Ectodermal cell (in vitro differentiated cells): Measurements from ENCODE around the gene MASP1.
"Not testable (repeated sequence)": the region's sequence is repeated elsewhere in the genome, so short reads cannot be mapped to it uniquely, and the experiment has no call there.

ENCODE experiments used
- H3K27ac ChIP-seq: 2 replicates; pipeline ENCODE4 v1.7.0; 2013; ENCODE audit warnings: mild to moderate bottlenecking, low read depth, low read length; ENCODE audit not compliant: insufficient read depth, poor library complexity, severe bottlenecking
- H3K27me3 ChIP-seq: 2 replicates; pipeline ENCODE4 v1.7.0; 2013; ENCODE audit warnings: mild to moderate bottlenecking, low read length; ENCODE audit not compliant: insufficient read depth, control insufficient read depth, poor library complexity, severe bottlenecking
- H3K36me3 ChIP-seq: one replicate; pipeline ENCODE4 v1.7.0; 2013; ENCODE audit warnings: low read length; ENCODE audit not compliant: control insufficient read depth, insufficient read depth
- H3K4me1 ChIP-seq: one replicate; pipeline ENCODE4 v1.7.0; 2013; ENCODE audit warnings: low read length; ENCODE audit not compliant: control insufficient read depth, insufficient read depth
- H3K4me3 ChIP-seq: 2 replicates; pipeline ENCODE4 v1.7.0; 2013; ENCODE audit warnings: low read depth, low read length, control low read depth; ENCODE audit not compliant: insufficient read depth
- H3K9me3 ChIP-seq: 2 replicates; pipeline ENCODE4 v1.7.0; 2013; ENCODE audit warnings: mild to moderate bottlenecking, low read length, moderate library complexity; ENCODE audit not compliant: control insufficient read depth
- WGBS, 2 experiments: methylation state at CpG; one replicate each; pipeline ENCODE4 v1.1.7; 2013; ENCODE audit warnings: missing lambda C conversion rate in 2 of 2; 5-methylcytosine and 5-hydroxymethylcytosine counted together

Gene MASP1

GRCh38 chr3:187256051-187256616 lies 35.4 kb downstream of the MASP1 start:
- no peaks in the 10 kb centered on the region for H3K4me1 ChIP-seq
- H3K36me3 ChIP-seq: no peaks in the 10 kb centered on the region
- H3K27ac ChIP-seq: no peak overlapping the region
- H3K9me3 ChIP-seq: no peaks in the 10 kb centered on the region
- no peaks in the 10 kb centered on the region for H3K27me3 ChIP-seq
- WGBS, 2 experiments: 94 to 95% methylated on average over 8 to 10 of the region's 10 CpGs
- H3K4me3 ChIP-seq: no peak overlapping the region

- no peak overlapping the region for H3K4me3 ChIP-seq
- no peaks in the 10 kb centered on the region for H3K4me1 ChIP-seq
- H3K36me3 ChIP-seq: no peaks in the 10 kb centered on the region
- no peaks in the 10 kb centered on the region for H3K27me3 ChIP-seq
- H3K9me3 ChIP-seq: no peaks in the 10 kb centered on the region
- no peak overlapping the region for H3K27ac ChIP-seq
- 80 to 91% methylated on average over 1 of the region's 1 CpG for WGBS, 2 experiments
Observed at GRCh38 chr3:187255314-187255713, 36.2 kb downstream of the MASP1 start.

- Histone ChIP-seq H3K9me3 (no peaks in the 10 kb centered on the region), H3K27ac (no peak overlapping the region), H3K36me3 (no peaks in the 10 kb centered on the region), H3K4me1 (no peaks in the 10 kb centered on the region), H3K4me3 (no peak overlapping the region), H3K27me3 (no peaks in the 10 kb centered on the region)
- WGBS, 2 experiments: 85 to 89% methylated on average over 4 of the region's 4 CpGs
Observed at GRCh38 chr3:187252311-187252710, 39.2 kb downstream of the MASP1 start.

- Histone ChIP-seq H3K36me3 (no peaks in the 10 kb centered on the region), H3K27me3 (no peaks in the 10 kb centered on the region), H3K4me3 (no peak overlapping the region), H3K9me3 (no peaks in the 10 kb centered on the region), H3K27ac (no peak overlapping the region), H3K4me1 (no peaks in the 10 kb centered on the region)
- WGBS, 2 experiments: 64 to 76% methylated on average over 3 of the region's 3 CpGs
Observed at GRCh38 chr3:187251599-187251998, 39.9 kb downstream of the MASP1 start.

- WGBS, 2 experiments: 84 to 87% methylated on average over 3 of the region's 3 CpGs
- Histone ChIP-seq H3K4me1 (no peaks in the 10 kb centered on the region), H3K9me3 (no peaks in the 10 kb centered on the region), H3K4me3 (no peak overlapping the region), H3K36me3 (no peaks in the 10 kb centered on the region), H3K27me3 (no peaks in the 10 kb centered on the region), H3K27ac (no peak overlapping the region)
Observed at GRCh38 chr3:187247398-187247797, 44.1 kb downstream of the MASP1 start.

- H3K9me3 ChIP-seq: no peaks in the 10 kb centered on the region
- H3K36me3 ChIP-seq: no peaks in the 10 kb centered on the region
- no peak overlapping the region for H3K27ac ChIP-seq
- WGBS, 2 experiments: 93 to 96% methylated on average over 2 of the region's 2 CpGs
- no peaks in the 10 kb centered on the region for H3K4me1 ChIP-seq
- no peak overlapping the region for H3K4me3 ChIP-seq
- H3K27me3 ChIP-seq: no peaks in the 10 kb centered on the region
Observed at GRCh38 chr3:187243933-187244524, 47.5 kb downstream of the MASP1 start.

- WGBS, 2 experiments: 93 to 96% methylated on average over 4 of the region's 4 CpGs
- H3K27me3 ChIP-seq: no peaks in the 10 kb centered on the region
- no peak overlapping the region for H3K27ac ChIP-seq
- no peak overlapping the region for H3K4me3 ChIP-seq
- no peaks in the 10 kb centered on the region for H3K9me3 ChIP-seq
- no peaks in the 10 kb centered on the region for H3K36me3 ChIP-seq
- no peaks in the 10 kb centered on the region for H3K4me1 ChIP-seq
Observed at GRCh38 chr3:187242900-187243299, 48.6 kb downstream of the MASP1 start.

- Histone ChIP-seq H3K4me3 (no peak overlapping the region), H3K4me1 (no peaks in the 10 kb centered on the region), H3K27ac (no peak overlapping the region), H3K36me3 (no peaks in the 10 kb centered on the region), H3K9me3 (no peaks in the 10 kb centered on the region), H3K27me3 (no peaks in the 10 kb centered on the region)
- 86% methylated on average over 5 of the region's 5 CpGs for WGBS, 2 experiments
Observed at GRCh38 chr3:187242435-187242834, 49.1 kb downstream of the MASP1 start.

- not testable (repeated sequence) for H3K4me3 ChIP-seq
- WGBS, 2 experiments: 77 to 89% methylated on average over 3 to 4 of the region's 4 CpGs
Observed at GRCh38 chr3:187238835-187239234, 52.7 kb downstream of the MASP1 start.

GRCh38 chr3:187238239-187238638 lies 53.3 kb downstream of the MASP1 start:
- H3K4me3 ChIP-seq: no peak overlapping the region
- no peaks in the 10 kb centered on the region for H3K36me3 ChIP-seq
- 88 to 93% methylated on average over 1 of the region's 1 CpG for WGBS, 2 experiments
- no peaks in the 10 kb centered on the region for H3K4me1 ChIP-seq
- H3K27me3 ChIP-seq: no peaks in the 10 kb centered on the region
- no peak overlapping the region for H3K27ac ChIP-seq
- no peaks in the 10 kb centered on the region for H3K9me3 ChIP-seq

More at GRCh38 chr3:187238835-187239234, 52.7 kb downstream of the MASP1 start:
- H3K4me1 ChIP-seq, H3K9me3 ChIP-seq, H3K27me3 ChIP-seq, H3K36me3 ChIP-seq, H3K27ac ChIP-seq: not testable (repeated sequence)

- Histone ChIP-seq H3K9me3 (no peaks in the 10 kb centered on the region), H3K27me3 (no peaks in the 10 kb centered on the region), H3K4me3 (no peak overlapping the region), H3K27ac (no peak overlapping the region), H3K4me1 (no peaks in the 10 kb centered on the region), H3K36me3 (no peaks in the 10 kb centered on the region)
Observed at GRCh38 chr3:187237741-187238140, 53.8 kb downstream of the MASP1 start.
